ENCODE measurements around the gene CALR3.
"Not testable (repeated sequence)": the region's sequence is repeated elsewhere in the genome, so short reads cannot be mapped to it uniquely, and the experiment has no call there.

The CALR3 gene

GRCh38 chr19:16486476-16486875 lies 9.5 kb downstream of the CALR3 start:
- not testable (repeated sequence) for H3K27me3 Mint-ChIP-seq (ENCODE audit: low read depth); H3K4me1 Mint-ChIP-seq (ENCODE audit: low read depth); H3K27ac Mint-ChIP-seq; H3K4me3 Mint-ChIP-seq; H3K36me3 Mint-ChIP-seq (ENCODE audit: low read depth); H3K9me3 Mint-ChIP-seq

- Mint-ChIP-seq H3K27ac (no peak overlapping the region), H3K4me1 (ENCODE audit: low read depth) (no peaks in the 10 kb centered on the region), H3K27me3 (ENCODE audit: low read depth) (no peaks in the 10 kb centered on the region), H3K4me3 (no peak overlapping the region), H3K9me3 (no peaks in the 10 kb centered on the region), H3K36me3 (ENCODE audit: low read depth) (no peaks in the 10 kb centered on the region)
Observed at GRCh38 chr19:16482745-16483144, 13.2 kb downstream of the CALR3 start.

- H3K4me1 Mint-ChIP-seq (ENCODE audit: low read depth) = no peaks in the 10 kb centered on the region
- no peak overlapping the region for H3K4me3 Mint-ChIP-seq
- no peaks in the 10 kb centered on the region for H3K9me3 Mint-ChIP-seq
- no peaks in the 10 kb centered on the region for H3K36me3 Mint-ChIP-seq (ENCODE audit: low read depth)
- no peak overlapping the region for H3K27ac Mint-ChIP-seq
- peaks cover 3% of the 10 kb centered on the region for H3K27me3 Mint-ChIP-seq (ENCODE audit: low read depth)
Observed at GRCh38 chr19:16477311-16477710, 18.7 kb downstream of the CALR3 start.

GRCh38 chr19:16476401-16476800 lies 19.6 kb downstream of the CALR3 start:
- no peaks in the 10 kb centered on the region for H3K4me1 Mint-ChIP-seq (ENCODE audit: low read depth)
- H3K27ac Mint-ChIP-seq = no peak overlapping the region
- H3K27me3 Mint-ChIP-seq (ENCODE audit: low read depth) = peaks cover 3% of the 10 kb centered on the region
- no peaks in the 10 kb centered on the region for H3K9me3 Mint-ChIP-seq
- no peak overlapping the region for H3K4me3 Mint-ChIP-seq
- H3K36me3 Mint-ChIP-seq (ENCODE audit: low read depth) = no peaks in the 10 kb centered on the region

- Mint-ChIP-seq H3K36me3 (ENCODE audit: low read depth) (peaks cover 7% of the 10 kb centered on the region), H3K4me3 (no peak overlapping the region), H3K9me3 (no peaks in the 10 kb centered on the region), H3K27ac (no peak overlapping the region), H3K4me1 (ENCODE audit: low read depth) (peaks cover 15% of the 10 kb centered on the region), H3K27me3 (ENCODE audit: low read depth) (peaks cover 3% of the 10 kb centered on the region)
Observed at GRCh38 chr19:16473875-16474392, 22.0 kb downstream of the CALR3 start.

GRCh38 chr19:16472992-16473391 lies 23.0 kb downstream of the CALR3 start:
- H3K36me3 Mint-ChIP-seq (ENCODE audit: low read depth) = peaks cover 9% of the 10 kb centered on the region
- H3K4me3 Mint-ChIP-seq = peak overlapping the region; percentile 46
- H3K27ac Mint-ChIP-seq = no peak overlapping the region
- H3K9me3 Mint-ChIP-seq = no peaks in the 10 kb centered on the region
- H3K4me1 Mint-ChIP-seq (ENCODE audit: low read depth) = peaks cover 17% of the 10 kb centered on the region
- peaks cover 3% of the 10 kb centered on the region for H3K27me3 Mint-ChIP-seq (ENCODE audit: low read depth)

- H3K27ac Mint-ChIP-seq; H3K36me3 Mint-ChIP-seq (ENCODE audit: low read depth): not testable (repeated sequence)
Observed at GRCh38 chr19:16472559-16472899, 23.4 kb downstream of the CALR3 start.

GRCh38 chr19:16470911-16471811 lies 24.8 kb downstream of the CALR3 start:
- H3K9me3 Mint-ChIP-seq = no peaks in the 10 kb centered on the region
- H3K27me3 Mint-ChIP-seq (ENCODE audit: low read depth) = peaks cover 3% of the 10 kb centered on the region
- H3K27ac Mint-ChIP-seq = peak overlapping the region; percentile 42
- peaks cover 12% of the 10 kb centered on the region for H3K36me3 Mint-ChIP-seq (ENCODE audit: low read depth)
- H3K4me3 Mint-ChIP-seq = peak overlapping the region; percentile 85
- H3K4me1 Mint-ChIP-seq (ENCODE audit: low read depth) = peaks cover 20% of the 10 kb centered on the region

More at GRCh38 chr19:16472559-16472899, 23.4 kb downstream of the CALR3 start:
- H3K4me3 Mint-ChIP-seq = peak overlapping the region; percentile 88
- H3K4me1 Mint-ChIP-seq (ENCODE audit: low read depth) = peaks cover 19% of the 10 kb centered on the region
- not testable (repeated sequence) for H3K27me3 Mint-ChIP-seq (ENCODE audit: low read depth); H3K9me3 Mint-ChIP-seq

GRCh38 chr19:16470541-16470910 lies 25.4 kb downstream of the CALR3 start:
- Mint-ChIP-seq H3K4me1 (ENCODE audit: low read depth) (peaks cover 21% of the 10 kb centered on the region), H3K9me3 (no peaks in the 10 kb centered on the region), H3K27ac (peak overlapping the region; percentile 42), H3K27me3 (ENCODE audit: low read depth) (peaks cover 3% of the 10 kb centered on the region), H3K36me3 (ENCODE audit: low read depth) (peaks cover 13% of the 10 kb centered on the region), H3K4me3 (peak overlapping the region; percentile 85)

- Mint-ChIP-seq H3K4me3 (no peak overlapping the region), H3K36me3 (ENCODE audit: low read depth) (peaks cover 13% of the 10 kb centered on the region), H3K9me3 (no peaks in the 10 kb centered on the region), H3K4me1 (ENCODE audit: low read depth) (peaks cover 30% of the 10 kb centered on the region), H3K27ac (no peak overlapping the region), H3K27me3 (ENCODE audit: low read depth) (no peaks in the 10 kb centered on the region)
Observed at GRCh38 chr19:16467581-16467980, 28.4 kb downstream of the CALR3 start.

GRCh38 chr19:16466802-16467427 lies 29.1 kb downstream of the CALR3 start:
- peaks cover 30% of the 10 kb centered on the region for H3K4me1 Mint-ChIP-seq (ENCODE audit: low read depth)
- H3K27ac Mint-ChIP-seq; H3K9me3 Mint-ChIP-seq; H3K4me3 Mint-ChIP-seq; H3K27me3 Mint-ChIP-seq (ENCODE audit: low read depth): not testable (repeated sequence)
- H3K36me3 Mint-ChIP-seq (ENCODE audit: low read depth) = peaks cover 13% of the 10 kb centered on the region

GRCh38 chr19:16465239-16465638 lies 30.7 kb downstream of the CALR3 start:
- H3K27ac Mint-ChIP-seq = no peak overlapping the region
- H3K27me3 Mint-ChIP-seq (ENCODE audit: low read depth) = no peaks in the 10 kb centered on the region
- peaks cover 24% of the 10 kb centered on the region for H3K4me1 Mint-ChIP-seq (ENCODE audit: low read depth)
- H3K4me3 Mint-ChIP-seq = no peak overlapping the region
- H3K9me3 Mint-ChIP-seq = no peaks in the 10 kb centered on the region
- H3K36me3 Mint-ChIP-seq (ENCODE audit: low read depth) = peaks cover 11% of the 10 kb centered on the region

- Mint-ChIP-seq H3K4me3 (no peak overlapping the region), H3K27ac (no peak overlapping the region)
Observed at GRCh38 chr19:16463991-16464575, 31.9 kb downstream of the CALR3 start.

GRCh38 chr19:16463341-16463990 lies 32.5 kb downstream of the CALR3 start:
- H3K27ac Mint-ChIP-seq = no peak overlapping the region
- H3K27me3 Mint-ChIP-seq (ENCODE audit: low read depth) = no peaks in the 10 kb centered on the region
- no peak overlapping the region for H3K4me3 Mint-ChIP-seq
- H3K4me1 Mint-ChIP-seq (ENCODE audit: low read depth) = peaks cover 16% of the 10 kb centered on the region
- no peaks in the 10 kb centered on the region for H3K9me3 Mint-ChIP-seq
- H3K36me3 Mint-ChIP-seq (ENCODE audit: low read depth) = peaks cover 4% of the 10 kb centered on the region

More at GRCh38 chr19:16463991-16464575, 31.9 kb downstream of the CALR3 start:
- H3K27me3 Mint-ChIP-seq (ENCODE audit: low read depth) = no peaks in the 10 kb centered on the region
- H3K36me3 Mint-ChIP-seq (ENCODE audit: low read depth) = peaks cover 8% of the 10 kb centered on the region
- peaks cover 17% of the 10 kb centered on the region for H3K4me1 Mint-ChIP-seq (ENCODE audit: low read depth)
- no peaks in the 10 kb centered on the region for H3K9me3 Mint-ChIP-seq
